ENCODE data around the gene ITPR1.

- TF ChIP-seq CTCF (IDR thresholded peaks at IDR 0.05; ENCODE audit: low read depth, low read length, missing input control) (no peak), SP1 (IDR thresholded peaks at IDR 0.05) (no peak), RXRA (IDR thresholded peaks at IDR 0.05) (no peak)
Observed at GRCh38 chr3:4834403-4834866, 341.3 kb downstream of the ITPR1 start.
